Activated CD4-positive, alpha-beta T cell treated with anti-CD3 and anti-CD28 coated beads for 24 hours (primary cell): ENCODE measurements around the gene DNMT1.

Source experiments
- DNase-seq, 2 donors: peaks; one replicate each; pipeline ENCODE4 v3.0.0-alpha.2; 2020; ENCODE audit warnings: low read depth in 2 of 2

DNMT1 gene

GRCh38 chr19:10095622-10095947, 99.2 kb downstream of the DNMT1 start:
- DNase-seq: no peak

- no peak for DNase-seq
Measured at GRCh38 chr19:10093295-10094186, 101.2 kb downstream of the DNMT1 start.

GRCh38 chr19:10092648-10093294, 102.0 kb downstream of the DNMT1 start:
- no peak for DNase-seq

- no peak for DNase-seq
Measured at GRCh38 chr19:10091895-10092641, 102.7 kb downstream of the DNMT1 start.

DNA sequence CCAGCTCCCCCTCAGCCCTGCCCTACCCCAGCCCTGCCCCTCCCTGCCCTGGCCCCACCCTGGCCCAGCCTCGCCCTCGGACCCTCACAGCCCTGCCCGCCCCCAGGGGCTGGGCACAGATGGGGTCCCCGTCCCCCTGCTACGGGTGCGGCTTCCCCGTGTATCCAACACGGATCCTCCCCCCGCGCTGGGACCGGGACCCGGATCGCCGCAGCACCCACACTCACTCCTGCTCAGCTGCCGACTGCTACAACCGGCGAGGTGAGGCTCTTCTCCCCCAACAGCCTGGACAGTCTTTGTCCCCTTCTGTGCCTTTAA, 103.4 kb downstream of the DNMT1 start:
- DNase-seq: no peak

- DNase-seq: no peak
Measured at GRCh38 chr19:10089801-10090375, 104.9 kb downstream of the DNMT1 start.

DNA sequence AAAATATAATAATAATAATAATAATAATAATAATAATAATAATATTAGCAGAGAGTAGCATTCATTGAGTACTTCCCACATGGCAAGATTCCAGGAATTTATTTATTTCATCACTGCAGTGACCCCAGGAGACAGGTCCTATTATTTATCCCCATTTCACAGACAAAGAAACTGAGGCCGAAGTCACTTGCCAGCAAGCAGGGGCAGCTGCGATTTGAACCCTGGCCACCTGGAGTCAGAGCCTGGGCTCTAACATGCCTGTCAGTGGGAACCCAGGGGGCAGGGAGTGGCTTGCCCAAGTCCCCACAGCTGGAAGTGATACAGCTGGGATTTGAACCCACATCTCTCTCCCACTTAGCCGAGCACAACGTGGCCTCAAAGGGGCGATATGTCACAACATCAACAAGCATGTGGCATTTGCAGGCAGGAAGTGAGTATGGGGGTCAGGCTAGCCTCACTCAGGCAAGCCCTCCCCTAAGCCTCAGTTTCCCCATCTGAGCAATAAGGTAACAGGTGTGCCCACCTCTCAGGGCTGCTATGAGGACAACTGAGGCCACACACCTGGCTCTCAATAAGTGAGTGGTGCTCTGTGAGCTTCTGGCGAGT, 105.7 kb downstream of the DNMT1 start:
- DNase-seq: no peak

DNA sequence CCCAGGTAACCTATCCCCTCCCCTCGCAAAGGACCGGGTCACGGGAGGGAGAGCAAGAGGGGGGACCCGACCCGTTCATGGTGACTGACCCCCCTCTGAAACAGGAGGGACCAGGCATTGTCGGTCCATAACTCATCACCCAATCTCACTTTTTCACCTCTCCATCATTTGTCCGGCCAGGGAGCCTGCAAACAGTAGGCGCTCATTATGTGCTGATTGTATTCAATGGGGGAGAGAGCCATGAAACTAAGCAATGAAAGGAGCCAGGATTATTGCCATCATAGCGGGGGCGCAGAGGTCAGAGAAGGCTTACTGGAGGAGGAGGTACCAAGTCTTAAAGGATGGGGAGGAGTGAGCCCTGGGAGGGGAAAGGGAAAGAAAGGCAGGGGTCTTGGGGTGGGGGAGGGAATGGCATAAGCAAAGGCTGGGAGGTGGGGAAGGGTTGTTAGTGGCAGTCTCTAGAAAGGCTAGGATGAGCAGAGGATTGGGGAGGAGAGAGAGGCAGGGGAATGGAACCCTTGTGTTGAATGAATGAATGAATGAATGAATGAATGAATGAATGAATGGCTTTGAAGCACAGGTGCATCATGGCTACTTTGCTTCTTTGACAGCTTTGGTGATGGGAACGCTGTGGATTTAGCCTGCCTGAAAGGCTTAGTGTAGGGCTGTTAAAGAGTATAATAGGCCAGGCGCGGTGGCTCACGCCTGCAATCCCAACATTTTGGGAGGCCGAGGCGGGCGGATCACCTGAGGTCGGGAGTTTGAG, 107.3 kb downstream of the DNMT1 start:
- DNase-seq: no peak

DNA sequence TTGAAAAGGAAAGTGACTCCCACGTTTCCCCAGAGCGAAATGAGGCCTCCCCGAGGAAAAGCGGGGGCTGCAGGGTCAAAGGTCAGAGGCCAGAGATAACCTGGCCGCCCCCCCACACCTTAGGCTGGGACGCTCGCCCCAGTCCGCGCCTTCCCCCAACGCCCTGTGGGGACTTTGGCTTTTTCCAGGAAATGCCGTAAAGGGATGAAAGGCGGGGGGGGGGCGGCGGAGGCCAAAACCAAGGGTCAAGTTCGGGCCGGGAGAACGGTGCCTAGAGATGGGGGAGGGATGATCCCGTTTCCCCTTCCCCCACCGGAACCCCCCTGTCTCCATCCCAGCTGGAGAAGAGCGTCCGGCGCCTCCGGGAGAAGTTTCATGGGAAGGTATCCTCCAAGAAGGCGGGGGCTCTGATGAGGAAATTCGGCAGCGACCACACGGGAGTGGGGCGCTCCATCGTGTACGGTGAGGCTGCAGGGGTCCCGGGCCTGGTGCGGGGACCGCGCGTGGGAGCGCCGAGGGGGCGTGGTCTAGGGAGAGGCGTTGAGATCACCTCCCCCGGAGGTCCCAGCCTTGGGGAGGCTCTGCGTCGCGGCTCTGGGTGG, 108.1 kb downstream of the DNMT1 start:
- no peak for DNase-seq

DNA sequence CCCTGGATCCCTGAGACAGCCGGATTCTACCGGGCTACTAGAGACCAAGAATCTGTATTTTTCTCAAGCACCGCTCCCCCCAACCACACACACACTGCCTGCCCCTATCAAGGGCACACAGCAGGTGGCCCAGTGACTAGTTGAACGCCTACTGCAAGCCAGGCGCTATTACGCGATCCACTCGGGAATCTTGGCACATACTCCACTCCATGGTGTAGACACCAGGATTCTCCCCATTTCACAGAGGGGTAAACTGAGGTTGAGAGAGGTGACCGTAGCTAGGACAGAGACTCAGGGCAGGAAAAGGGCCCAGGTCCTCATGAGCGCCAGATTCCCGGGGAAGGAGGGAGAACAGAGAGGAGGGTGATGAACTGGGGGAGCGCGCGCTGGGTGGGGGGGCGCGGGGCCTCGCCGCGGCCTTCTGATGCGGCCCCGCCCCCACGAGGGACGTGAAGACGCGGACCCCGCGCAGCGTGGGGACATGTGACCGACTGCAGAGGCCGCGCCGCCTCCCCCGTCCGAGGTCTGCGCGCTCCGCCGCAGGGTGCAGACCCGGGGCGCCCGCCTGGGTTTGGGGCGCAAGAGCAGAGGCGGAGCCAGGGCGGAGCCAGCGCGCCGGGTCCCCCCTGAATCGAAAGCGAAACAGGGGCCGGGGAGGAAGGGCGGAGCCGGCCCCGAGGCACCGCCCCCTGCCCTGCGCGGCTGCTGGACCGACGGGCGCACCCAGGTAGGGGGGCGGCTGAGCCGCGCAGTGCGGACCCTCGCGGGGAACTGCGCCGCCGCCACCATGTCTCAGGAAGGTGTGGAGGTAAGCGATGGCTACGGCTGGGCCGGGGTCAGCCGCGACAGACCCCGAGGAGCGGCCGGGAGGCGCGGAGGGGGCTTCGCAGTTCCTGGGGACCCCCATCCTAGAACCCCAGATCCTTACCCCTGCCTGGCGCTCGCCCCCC, 108.8 kb downstream of the DNMT1 start, which contains the start of gene SHFL:
Gene SHFL, plus strand, starts transcription at position 677 of the 950 bp plus-strand sequence. Its CDS starts 111 bp downstream, at position 788.
- peak; percentile 67 to 71 for DNase-seq

GRCh38 chr19:10084803-10085202, 110.0 kb downstream of the DNMT1 start:
- no peak for DNase-seq

DNA sequence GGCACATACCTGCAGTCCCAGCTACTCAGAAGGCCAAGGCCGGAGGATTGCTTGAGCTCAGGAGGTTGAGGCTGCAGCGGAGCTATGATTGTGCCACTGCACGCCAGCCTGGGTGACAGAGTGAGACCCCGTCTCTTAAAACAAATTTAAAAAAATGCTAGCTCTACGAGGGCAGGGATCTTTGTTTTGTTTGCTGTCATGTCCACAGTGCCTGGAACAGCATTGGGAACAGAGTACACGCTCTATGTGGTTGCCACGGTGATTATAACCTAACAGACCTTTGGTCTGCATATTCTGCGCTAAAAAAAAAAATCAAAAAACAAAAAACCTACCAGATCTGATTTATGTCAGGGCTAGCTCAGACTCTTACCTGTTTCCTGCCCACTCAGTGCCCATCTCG, 110.8 kb downstream of the DNMT1 start:
- no peak for DNase-seq
